Measurements from ENCODE around the gene C1orf35. TPM values are rescaled to one million over a fixed set of nuclear protein-coding genes. Genes with fewer than 3 reads are reported as not detected.

Gene C1orf35
- total RNA-seq, 1 donor from 2014 or later, result 20.2 TPM

DNA sequence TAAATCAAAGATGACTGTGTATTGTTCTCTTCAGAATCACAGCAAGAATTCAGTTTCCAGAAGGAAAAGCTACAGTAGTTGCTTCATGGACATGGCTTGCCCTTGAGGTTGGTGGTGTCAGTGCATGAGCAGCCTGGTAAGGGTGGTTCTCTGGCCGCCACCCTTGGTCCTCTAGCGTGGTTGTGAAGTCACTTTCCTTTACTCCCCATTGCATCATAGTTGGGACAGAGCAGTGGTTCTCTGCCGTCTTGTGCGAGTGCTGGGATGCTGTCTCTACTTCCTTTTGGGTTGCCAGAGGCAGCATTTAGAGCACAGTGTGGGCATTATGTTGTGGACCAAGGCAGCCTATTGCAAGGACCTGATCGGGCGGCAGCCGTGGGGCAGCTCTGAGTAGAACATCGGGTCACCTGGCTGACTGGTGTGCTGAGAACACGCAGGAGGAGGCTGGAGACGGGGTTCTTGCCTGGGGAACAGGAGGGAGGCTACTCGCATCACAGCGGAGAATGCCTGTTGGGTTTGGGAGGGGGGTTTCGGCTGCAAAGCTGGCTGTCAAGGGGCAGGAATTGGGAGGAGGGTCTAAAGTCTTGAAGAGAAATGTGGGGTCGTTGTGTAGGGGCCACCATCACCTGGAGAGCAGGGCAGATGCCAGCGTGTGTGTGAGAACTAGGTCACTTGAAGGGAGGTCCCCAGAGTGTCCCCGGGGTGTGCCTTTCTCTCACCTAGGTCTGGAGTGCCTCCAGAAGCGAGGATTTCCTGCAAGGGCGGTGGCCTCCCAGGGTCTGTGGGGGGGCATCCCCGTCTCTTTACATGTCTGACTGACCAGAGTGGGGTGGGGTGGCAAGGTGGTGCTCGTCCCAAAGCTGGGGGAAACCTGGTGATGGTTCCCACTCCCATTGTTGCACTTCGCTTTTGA lies 14.3 kb downstream of the C1orf35 start:
- peak overlapping the region; percentile 85 for H3K27ac Mint-ChIP-seq
- peaks cover 62% of the 10 kb centered on the region for H3K4me1 Mint-ChIP-seq (ENCODE audit: low read depth)
- H3K27me3 Mint-ChIP-seq, result no peaks in the 10 kb centered on the region
- no peak overlapping the region for H3K4me3 Mint-ChIP-seq (ENCODE audit: low read depth)
- TF ChIP-seq, protein P1, sequence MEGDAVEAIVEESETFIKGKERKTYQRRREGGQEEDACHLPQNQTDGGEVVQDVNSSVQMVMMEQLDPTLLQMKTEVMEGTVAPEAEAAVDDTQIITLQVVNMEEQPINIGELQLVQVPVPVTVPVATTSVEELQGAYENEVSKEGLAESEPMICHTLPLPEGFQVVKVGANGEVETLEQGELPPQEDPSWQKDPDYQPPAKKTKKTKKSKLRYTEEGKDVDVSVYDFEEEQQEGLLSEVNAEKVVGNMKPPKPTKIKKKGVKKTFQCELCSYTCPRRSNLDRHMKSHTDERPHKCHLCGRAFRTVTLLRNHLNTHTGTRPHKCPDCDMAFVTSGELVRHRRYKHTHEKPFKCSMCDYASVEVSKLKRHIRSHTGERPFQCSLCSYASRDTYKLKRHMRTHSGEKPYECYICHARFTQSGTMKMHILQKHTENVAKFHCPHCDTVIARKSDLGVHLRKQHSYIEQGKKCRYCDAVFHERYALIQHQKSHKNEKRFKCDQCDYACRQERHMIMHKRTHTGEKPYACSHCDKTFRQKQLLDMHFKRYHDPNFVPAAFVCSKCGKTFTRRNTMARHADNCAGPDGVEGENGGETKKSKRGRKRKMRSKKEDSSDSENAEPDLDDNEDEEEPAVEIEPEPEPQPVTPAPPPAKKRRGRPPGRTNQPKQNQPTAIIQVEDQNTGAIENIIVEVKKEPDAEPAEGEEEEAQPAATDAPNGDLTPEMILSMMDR (IDR thresholded peaks at IDR 0.05; ENCODE audit: unreplicated experiment), result no peak
- H3K36me3 Mint-ChIP-seq (ENCODE audit: insufficient read depth), result peaks cover 13% of the 10 kb centered on the region
- no peaks in the 10 kb centered on the region for H3K9me3 Mint-ChIP-seq (ENCODE audit: low read depth)
- no peak for DNase-seq (ENCODE audit: low spot score, unreplicated experiment)

DNA sequence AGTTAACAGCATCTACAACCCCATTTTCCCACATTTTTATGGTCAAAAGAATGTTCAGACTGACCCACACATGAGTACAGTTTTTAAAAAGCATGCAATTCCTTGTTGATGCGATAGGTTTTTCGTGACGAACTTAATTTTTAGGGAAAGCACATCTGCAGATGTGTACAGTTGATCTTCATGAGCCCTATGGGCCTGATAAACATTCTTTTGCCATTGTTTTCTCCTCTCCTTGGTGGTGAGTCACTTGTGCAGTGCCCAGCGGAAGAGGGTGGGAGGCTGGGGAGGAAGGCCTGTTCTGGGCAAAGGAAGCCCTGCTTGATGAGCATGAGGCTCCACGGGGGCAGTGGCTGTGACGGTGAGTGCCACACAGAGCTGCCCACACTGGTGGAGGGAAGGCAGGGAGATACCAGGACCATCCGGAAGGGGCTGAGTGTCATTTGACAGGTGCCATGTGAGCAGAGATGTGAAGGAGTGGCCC lies 15.3 kb downstream of the C1orf35 start:
- DNase-seq (ENCODE audit: low spot score, unreplicated experiment), result no peak
- peaks cover 12% of the 10 kb centered on the region for H3K36me3 Mint-ChIP-seq (ENCODE audit: insufficient read depth)
- TF ChIP-seq, protein P1 (IDR thresholded peaks at IDR 0.05; ENCODE audit: unreplicated experiment), result no peak

DNA sequence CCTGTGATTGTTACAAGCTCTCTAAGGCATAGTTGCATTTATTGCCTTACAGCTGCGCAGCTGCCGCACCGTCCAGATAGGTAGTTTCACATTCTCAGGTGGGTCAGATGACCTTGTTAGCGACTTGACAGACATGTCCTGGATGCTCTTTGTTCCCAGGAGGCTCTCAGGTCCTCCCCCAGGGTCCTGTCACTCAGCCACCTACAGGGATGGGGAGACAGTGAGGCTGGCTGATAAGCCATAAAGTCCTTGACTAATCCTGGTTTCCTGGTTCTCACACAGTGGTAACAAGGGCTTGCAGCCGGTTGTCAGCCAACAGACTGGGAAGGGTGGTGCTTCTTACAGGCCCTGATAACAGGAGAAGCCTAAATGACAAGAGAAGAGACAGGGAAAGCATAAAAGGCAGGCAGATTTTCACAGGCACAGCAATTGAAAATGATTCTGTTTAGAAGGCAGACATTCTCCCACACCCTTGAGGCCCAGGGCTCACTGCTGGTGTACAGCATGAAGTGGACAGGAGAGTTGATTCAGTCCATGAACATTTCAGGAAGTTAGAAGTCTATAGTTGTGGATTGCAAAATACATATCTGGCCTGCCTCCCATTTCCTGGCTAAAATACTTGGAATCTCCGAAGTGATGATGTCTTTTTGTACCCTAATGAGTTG lies 17.7 kb downstream of the C1orf35 start:
- H3K27me3 Mint-ChIP-seq, result no peaks in the 10 kb centered on the region
- peaks cover 7% of the 10 kb centered on the region for H3K36me3 Mint-ChIP-seq (ENCODE audit: insufficient read depth)
- H3K27ac Mint-ChIP-seq, result peak overlapping the region; percentile 100
- no peaks in the 10 kb centered on the region for H3K9me3 Mint-ChIP-seq (ENCODE audit: low read depth)
- DNase-seq (ENCODE audit: low spot score, unreplicated experiment), result no peak
- TF ChIP-seq, protein P1 (IDR thresholded peaks at IDR 0.05; ENCODE audit: unreplicated experiment), result no peak
- peaks cover 54% of the 10 kb centered on the region for H3K4me1 Mint-ChIP-seq (ENCODE audit: low read depth)
- H3K4me3 Mint-ChIP-seq (ENCODE audit: low read depth), result peak overlapping the region; percentile 100

More for the DNA sequence above, 15.3 kb downstream of the C1orf35 start:
- Mint-ChIP-seq H3K27me3 (no peaks in the 10 kb centered on the region), H3K27ac (peak overlapping the region; percentile 84), H3K9me3 (ENCODE audit: low read depth) (no peaks in the 10 kb centered on the region), H3K4me1 (ENCODE audit: low read depth) (peaks cover 64% of the 10 kb centered on the region), H3K4me3 (ENCODE audit: low read depth) (no peak overlapping the region)

DNA sequence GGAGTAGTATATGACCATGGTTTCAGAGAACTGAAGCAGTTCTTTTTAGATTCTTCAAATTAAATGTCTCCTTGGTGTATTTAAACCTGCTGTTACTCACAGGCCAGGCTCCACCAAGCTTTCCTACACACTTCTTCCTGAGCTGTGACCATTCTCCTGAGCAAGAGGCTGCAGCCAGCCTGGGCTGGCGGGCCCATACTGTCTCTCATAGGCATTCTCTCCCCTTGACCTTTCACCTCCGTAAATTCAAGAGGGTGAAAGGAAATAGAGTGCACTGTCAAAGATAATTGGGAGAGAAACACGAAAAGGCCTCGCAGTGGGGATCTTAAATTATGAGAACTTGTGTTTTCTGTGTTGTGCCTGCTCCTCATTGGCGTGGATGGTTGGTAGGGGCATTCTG lies 18.3 kb downstream of the C1orf35 start:
- DNase-seq (ENCODE audit: low spot score, unreplicated experiment), result no peak
- TF ChIP-seq, protein P1 (IDR thresholded peaks at IDR 0.05; ENCODE audit: unreplicated experiment), result no peak
- no peaks in the 10 kb centered on the region for H3K9me3 Mint-ChIP-seq (ENCODE audit: low read depth)
- peak overlapping the region; percentile 100 for H3K27ac Mint-ChIP-seq
- peak overlapping the region; percentile 100 for H3K4me3 Mint-ChIP-seq (ENCODE audit: low read depth)
- peaks cover 51% of the 10 kb centered on the region for H3K4me1 Mint-ChIP-seq (ENCODE audit: low read depth)
- H3K36me3 Mint-ChIP-seq (ENCODE audit: insufficient read depth), result peaks cover 7% of the 10 kb centered on the region
- no peaks in the 10 kb centered on the region for H3K27me3 Mint-ChIP-seq

DNA sequence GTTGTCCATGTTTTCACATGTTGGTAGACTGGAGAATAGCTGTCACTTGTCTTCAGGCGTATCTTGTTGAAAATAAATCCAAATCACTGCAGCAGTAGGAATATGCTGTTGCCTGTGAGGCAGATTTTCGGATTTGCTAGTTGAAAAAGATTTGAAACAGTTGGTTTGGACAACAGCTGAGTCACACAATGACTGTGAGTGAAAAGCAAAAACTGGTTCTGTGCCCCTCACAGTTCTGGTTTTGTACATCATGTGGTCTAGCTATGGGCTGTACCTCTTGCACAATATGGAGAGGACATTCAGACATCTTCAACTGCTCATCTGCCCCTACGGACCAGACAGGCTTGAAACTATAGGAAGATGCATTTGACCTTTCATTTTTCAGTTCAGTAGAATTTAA lies 18.8 kb downstream of the C1orf35 start:
- no peaks in the 10 kb centered on the region for H3K27me3 Mint-ChIP-seq
- H3K27ac Mint-ChIP-seq, result peak overlapping the region; percentile 100
- TF ChIP-seq, protein P1 (IDR thresholded peaks at IDR 0.05; ENCODE audit: unreplicated experiment), result no peak
- peaks cover 50% of the 10 kb centered on the region for H3K4me1 Mint-ChIP-seq (ENCODE audit: low read depth)
- H3K36me3 Mint-ChIP-seq (ENCODE audit: insufficient read depth), result peaks cover 7% of the 10 kb centered on the region
- H3K9me3 Mint-ChIP-seq (ENCODE audit: low read depth), result no peaks in the 10 kb centered on the region
- no peak for DNase-seq (ENCODE audit: low spot score, unreplicated experiment)
- H3K4me3 Mint-ChIP-seq (ENCODE audit: low read depth), result peak overlapping the region; percentile 100

Data from progenitor cell of endocrine pancreas (in vitro differentiated cells).